ENCODE results near the gene ARHGAP24. TPM values are rescaled to one million over a fixed set of nuclear protein-coding genes. Genes with fewer than 3 reads are reported as not detected.

Gene ARHGAP24
- total and polyA plus RNA-seq, 2 experiments from 2014 or later, result 0.21 to 0.36 TPM

DNA sequence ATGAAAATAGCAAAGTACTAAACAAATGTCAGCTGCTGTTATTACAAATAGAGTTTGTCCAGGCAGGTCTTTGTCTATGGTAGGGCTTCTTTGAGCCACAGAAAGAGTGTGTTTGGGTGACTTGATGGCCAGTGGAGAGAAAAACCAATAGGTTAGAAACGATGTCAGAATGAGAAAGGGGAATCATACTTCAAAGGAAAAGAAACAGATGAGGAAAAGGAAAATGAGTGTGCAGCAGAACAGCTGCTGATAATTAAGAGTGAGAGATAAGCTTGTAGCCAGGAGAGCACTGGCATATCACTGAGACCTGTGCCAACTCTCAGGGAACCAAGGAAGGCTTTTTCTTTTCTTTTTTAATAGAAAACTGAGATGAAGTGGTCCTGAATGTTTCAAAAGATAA is 257.2 kb downstream of the ARHGAP24 start:
- H3F3A ChIP-seq (replicated peaks; ENCODE audit: low read depth), result no peaks in the 10 kb centered on the region
- no peak overlapping the region for H3K4me3 ChIP-seq
- Mint-ChIP-seq H3K4me3 (no peak overlapping the region), H3K9me3 (no peaks in the 10 kb centered on the region), H3K4me1 (no peaks in the 10 kb centered on the region), H3K27me3 (ENCODE audit: insufficient read depth, low read depth, poor library complexity) (no peaks in the 10 kb centered on the region), H3K27ac (no peak overlapping the region), H3K36me3 (ENCODE audit: low read depth) (no peaks in the 10 kb centered on the region)
- TF ChIP-seq EZH2phosphoT487 (IDR thresholded peaks at IDR 0.05; ENCODE audit: unreplicated experiment) (no peak), CREB1 (CRISPR knock-in tag; IDR thresholded peaks at IDR 0.05; ENCODE audit: low read depth) (no peak)
- TF ChIP-seq, protein P1, sequence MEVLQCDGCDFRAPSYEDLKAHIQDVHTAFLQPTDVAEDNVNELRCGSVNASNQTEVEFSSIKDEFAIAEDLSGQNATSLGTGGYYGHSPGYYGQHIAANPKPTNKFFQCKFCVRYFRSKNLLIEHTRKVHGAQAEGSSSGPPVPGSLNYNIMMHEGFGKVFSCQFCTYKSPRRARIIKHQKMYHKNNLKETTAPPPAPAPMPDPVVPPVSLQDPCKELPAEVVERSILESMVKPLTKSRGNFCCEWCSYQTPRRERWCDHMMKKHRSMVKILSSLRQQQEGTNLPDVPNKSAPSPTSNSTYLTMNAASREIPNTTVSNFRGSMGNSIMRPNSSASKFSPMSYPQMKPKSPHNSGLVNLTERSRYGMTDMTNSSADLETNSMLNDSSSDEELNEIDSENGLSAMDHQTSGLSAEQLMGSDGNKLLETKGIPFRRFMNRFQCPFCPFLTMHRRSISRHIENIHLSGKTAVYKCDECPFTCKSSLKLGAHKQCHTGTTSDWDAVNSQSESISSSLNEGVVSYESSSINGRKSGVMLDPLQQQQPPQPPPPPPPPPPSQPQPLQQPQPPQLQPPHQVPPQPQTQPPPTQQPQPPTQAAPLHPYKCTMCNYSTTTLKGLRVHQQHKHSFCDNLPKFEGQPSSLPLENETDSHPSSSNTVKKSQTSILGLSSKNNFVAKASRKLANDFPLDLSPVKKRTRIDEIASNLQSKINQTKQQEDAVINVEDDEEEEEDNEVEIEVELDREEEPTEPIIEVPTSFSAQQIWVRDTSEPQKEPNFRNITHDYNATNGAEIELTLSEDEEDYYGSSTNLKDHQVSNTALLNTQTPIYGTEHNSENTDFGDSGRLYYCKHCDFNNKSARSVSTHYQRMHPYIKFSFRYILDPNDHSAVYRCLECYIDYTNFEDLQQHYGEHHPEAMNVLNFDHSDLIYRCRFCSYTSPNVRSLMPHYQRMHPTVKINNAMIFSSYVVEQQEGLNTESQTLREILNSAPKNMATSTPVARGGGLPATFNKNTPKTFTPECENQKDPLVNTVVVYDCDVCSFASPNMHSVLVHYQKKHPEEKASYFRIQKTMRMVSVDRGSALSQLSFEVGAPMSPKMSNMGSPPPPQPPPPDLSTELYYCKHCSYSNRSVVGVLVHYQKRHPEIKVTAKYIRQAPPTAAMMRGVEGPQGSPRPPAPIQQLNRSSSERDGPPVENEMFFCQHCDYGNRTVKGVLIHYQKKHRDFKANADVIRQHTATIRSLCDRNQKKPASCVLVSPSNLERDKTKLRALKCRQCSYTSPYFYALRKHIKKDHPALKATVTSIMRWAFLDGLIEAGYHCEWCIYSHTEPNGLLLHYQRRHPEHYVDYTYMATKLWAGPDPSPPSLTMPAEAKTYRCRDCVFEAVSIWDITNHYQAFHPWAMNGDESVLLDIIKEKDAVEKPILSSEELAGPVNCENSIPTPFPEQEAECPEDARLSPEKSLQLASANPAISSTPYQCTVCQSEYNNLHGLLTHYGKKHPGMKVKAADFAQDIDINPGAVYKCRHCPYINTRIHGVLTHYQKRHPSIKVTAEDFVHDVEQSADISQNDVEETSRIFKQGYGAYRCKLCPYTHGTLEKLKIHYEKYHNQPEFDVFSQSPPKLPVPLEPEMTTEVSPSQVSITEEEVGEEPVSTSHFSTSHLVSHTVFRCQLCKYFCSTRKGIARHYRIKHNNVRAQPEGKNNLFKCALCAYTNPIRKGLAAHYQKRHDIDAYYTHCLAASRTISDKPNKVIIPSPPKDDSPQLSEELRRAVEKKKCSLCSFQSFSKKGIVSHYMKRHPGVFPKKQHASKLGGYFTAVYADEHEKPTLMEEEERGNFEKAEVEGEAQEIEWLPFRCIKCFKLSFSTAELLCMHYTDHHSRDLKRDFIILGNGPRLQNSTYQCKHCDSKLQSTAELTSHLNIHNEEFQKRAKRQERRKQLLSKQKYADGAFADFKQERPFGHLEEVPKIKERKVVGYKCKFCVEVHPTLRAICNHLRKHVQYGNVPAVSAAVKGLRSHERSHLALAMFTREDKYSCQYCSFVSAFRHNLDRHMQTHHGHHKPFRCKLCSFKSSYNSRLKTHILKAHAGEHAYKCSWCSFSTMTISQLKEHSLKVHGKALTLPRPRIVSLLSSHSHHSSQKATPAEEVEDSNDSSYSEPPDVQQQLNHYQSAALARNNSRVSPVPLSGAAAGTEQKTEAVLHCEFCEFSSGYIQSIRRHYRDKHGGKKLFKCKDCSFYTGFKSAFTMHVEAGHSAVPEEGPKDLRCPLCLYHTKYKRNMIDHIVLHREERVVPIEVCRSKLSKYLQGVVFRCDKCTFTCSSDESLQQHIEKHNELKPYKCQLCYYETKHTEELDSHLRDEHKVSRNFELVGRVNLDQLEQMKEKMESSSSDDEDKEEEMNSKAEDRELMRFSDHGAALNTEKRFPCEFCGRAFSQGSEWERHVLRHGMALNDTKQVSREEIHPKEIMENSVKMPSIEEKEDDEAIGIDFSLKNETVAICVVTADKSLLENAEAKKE (CRISPR knock-in tag; IDR thresholded peaks at IDR 0.05), result no peak
- TF ChIP-seq, protein P2, sequence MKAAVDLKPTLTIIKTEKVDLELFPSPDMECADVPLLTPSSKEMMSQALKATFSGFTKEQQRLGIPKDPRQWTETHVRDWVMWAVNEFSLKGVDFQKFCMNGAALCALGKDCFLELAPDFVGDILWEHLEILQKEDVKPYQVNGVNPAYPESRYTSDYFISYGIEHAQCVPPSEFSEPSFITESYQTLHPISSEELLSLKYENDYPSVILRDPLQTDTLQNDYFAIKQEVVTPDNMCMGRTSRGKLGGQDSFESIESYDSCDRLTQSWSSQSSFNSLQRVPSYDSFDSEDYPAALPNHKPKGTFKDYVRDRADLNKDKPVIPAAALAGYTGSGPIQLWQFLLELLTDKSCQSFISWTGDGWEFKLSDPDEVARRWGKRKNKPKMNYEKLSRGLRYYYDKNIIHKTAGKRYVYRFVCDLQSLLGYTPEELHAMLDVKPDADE (IDR thresholded peaks at IDR 0.05), result no peak
- TF ChIP-seq, protein P3, sequence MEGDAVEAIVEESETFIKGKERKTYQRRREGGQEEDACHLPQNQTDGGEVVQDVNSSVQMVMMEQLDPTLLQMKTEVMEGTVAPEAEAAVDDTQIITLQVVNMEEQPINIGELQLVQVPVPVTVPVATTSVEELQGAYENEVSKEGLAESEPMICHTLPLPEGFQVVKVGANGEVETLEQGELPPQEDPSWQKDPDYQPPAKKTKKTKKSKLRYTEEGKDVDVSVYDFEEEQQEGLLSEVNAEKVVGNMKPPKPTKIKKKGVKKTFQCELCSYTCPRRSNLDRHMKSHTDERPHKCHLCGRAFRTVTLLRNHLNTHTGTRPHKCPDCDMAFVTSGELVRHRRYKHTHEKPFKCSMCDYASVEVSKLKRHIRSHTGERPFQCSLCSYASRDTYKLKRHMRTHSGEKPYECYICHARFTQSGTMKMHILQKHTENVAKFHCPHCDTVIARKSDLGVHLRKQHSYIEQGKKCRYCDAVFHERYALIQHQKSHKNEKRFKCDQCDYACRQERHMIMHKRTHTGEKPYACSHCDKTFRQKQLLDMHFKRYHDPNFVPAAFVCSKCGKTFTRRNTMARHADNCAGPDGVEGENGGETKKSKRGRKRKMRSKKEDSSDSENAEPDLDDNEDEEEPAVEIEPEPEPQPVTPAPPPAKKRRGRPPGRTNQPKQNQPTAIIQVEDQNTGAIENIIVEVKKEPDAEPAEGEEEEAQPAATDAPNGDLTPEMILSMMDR (conservative IDR thresholded peaks at IDR 0.05; ENCODE audit: low read depth in 2 of 2), result no peak
- H3K4me1 ChIP-seq (ENCODE audit: insufficient read depth), result no peaks in the 10 kb centered on the region
- no peaks in the 10 kb centered on the region for H3K27me3 ChIP-seq (ENCODE audit: insufficient read depth)
- no peak for DNase-seq (ENCODE audit: low spot score)
- no peak for ATAC-seq
- no peak overlapping the region for H2AFZ ChIP-seq
- no peaks in the 10 kb centered on the region for H3K79me2 ChIP-seq (replicated peaks; ENCODE audit: insufficient read depth)
- H3K36me3 ChIP-seq (ENCODE audit: insufficient read depth), result no peaks in the 10 kb centered on the region
- no peaks in the 10 kb centered on the region for H4K20me1 ChIP-seq (replicated peaks; ENCODE audit: insufficient read depth)
- no peak overlapping the region for H3K27ac ChIP-seq (ENCODE audit: low read depth)
- H3K9me2 ChIP-seq (ENCODE audit: insufficient read depth), result 0 out of 2 replicates have a peak, but pooled peaks cover 4% of the 10 kb centered on the region
- H3K4me2 ChIP-seq, result no peak overlapping the region
